Breast epithelium (tissue), 3 donors: Measurements from ENCODE around the gene HVCN1.

Source experiments
- POLR2A ChIP-seq: fragments of 450-650 bp; IDR thresholded peaks from one replicate; pipeline ENCODE4 v1.6.1; 2016; ENCODE audit warnings: antibody characterized with exemption, mild to moderate bottlenecking, moderate library complexity
- POLR2AphosphoS5 ChIP-seq, 3 donors: sonication (generic); formaldehyde crosslinking; IDR thresholded peaks; one replicate each; pipeline ENCODE4 v1.6.1; 2017; ENCODE audit warnings: antibody characterized with exemption in 3 of 3
- TF ChIP-seq, protein P1 (sequence below), 3 donors: fragments of 450-650 bp; IDR thresholded peaks; one replicate each; pipeline ENCODE4 v1.5.1; 2016 to 2017; ENCODE audit warnings: antibody characterized with exemption in 3 of 3, mild to moderate bottlenecking in 3 of 3, moderate library complexity in 3 of 3

GRCh38 chr12:110677982-110678381 is 10.9 kb downstream of the HVCN1 start:
- TF ChIP-seq, protein P1, sequence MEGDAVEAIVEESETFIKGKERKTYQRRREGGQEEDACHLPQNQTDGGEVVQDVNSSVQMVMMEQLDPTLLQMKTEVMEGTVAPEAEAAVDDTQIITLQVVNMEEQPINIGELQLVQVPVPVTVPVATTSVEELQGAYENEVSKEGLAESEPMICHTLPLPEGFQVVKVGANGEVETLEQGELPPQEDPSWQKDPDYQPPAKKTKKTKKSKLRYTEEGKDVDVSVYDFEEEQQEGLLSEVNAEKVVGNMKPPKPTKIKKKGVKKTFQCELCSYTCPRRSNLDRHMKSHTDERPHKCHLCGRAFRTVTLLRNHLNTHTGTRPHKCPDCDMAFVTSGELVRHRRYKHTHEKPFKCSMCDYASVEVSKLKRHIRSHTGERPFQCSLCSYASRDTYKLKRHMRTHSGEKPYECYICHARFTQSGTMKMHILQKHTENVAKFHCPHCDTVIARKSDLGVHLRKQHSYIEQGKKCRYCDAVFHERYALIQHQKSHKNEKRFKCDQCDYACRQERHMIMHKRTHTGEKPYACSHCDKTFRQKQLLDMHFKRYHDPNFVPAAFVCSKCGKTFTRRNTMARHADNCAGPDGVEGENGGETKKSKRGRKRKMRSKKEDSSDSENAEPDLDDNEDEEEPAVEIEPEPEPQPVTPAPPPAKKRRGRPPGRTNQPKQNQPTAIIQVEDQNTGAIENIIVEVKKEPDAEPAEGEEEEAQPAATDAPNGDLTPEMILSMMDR (IDR thresholded peaks at IDR 0.05) = no peak
- TF ChIP-seq POLR2A (no peak), POLR2AphosphoS5 (IDR thresholded peaks at IDR 0.05) (no peak)
